SH-SY5Y (cell line): ENCODE results near the gene TMEM221.

ENCODE experiments used
- GATA2 ChIP-seq: IDR thresholded peaks from 2 replicates; pipeline ENCODE4 v1.6.1; 2011; ENCODE audit warnings: mild to moderate bottlenecking, low read depth, low read length
- GATA3 ChIP-seq: IDR thresholded peaks from 2 replicates; pipeline ENCODE4 v1.6.1; 2011; ENCODE audit warnings: low read depth, mild to moderate bottlenecking, low read length, moderate library complexity

The TMEM221 gene

GRCh38 chr19:17483605-17484002, 35.1 kb upstream of the TMEM221 start:
- TF ChIP-seq GATA3 (no peak), GATA2 (no peak)

DNA sequence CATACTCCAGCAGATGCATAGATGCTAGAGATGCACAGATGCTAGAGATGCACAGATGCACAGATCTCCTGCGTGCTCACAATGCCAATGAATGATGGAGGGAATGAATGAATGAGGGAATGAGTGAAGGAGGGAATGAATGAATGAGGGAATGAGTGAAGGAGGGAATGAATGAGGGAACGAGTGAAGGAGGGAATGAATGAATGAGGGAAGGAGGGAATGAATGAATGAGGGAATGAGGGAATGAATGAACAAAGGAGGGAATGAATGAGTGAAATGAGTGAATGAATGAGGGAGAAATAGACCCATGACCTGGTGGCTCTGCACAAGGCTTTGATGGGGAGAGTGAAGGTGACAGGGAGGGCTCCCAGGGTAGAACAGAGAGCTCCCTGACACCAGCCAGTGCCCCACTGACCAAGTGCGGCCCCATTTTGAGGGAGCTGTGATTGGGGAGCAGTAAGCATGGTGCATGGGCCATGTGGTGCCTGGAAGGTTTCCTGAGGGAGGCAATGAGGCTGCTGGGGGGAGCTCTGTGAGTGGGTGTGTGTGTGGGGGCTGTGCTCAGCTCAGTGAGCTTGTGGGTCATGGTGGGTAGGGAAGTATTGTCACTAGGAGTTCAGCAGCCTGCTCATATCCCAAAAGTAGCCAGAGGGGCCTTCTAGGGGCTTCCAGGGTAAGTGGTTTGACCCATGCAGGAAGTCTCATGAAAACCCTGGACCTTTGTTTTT, 34.6 kb upstream of the TMEM221 start:
- TF ChIP-seq GATA2 (no peak), GATA3 (no peak)

GRCh38 chr19:17481986-17482385, 33.5 kb upstream of the TMEM221 start:
- TF ChIP-seq GATA3 = no peak

DNA sequence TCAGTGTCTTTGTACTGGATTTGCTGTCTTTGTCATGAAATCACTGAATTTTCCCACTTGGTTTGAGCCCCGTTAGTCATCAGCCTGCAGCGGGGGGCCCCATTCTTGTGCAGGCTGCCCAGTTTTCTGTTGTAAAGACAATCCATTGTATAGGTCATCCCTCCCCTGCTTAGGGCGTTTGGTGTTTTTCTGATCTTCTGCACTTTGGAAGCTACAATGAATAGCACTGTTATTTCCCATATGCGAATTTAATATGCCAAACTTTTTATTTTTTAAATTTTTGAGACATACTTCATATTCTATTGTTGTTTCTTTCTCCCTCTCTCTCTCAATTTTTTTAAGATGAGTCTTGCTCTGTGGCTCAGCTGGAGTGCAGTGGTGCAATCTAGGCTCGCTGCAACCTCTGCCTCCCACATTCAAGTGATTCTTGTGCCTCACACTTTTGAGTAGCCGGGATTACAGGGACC, 30.9 kb upstream of the TMEM221 start:
- TF ChIP-seq GATA3 (no peak), GATA2 (no peak)

DNA sequence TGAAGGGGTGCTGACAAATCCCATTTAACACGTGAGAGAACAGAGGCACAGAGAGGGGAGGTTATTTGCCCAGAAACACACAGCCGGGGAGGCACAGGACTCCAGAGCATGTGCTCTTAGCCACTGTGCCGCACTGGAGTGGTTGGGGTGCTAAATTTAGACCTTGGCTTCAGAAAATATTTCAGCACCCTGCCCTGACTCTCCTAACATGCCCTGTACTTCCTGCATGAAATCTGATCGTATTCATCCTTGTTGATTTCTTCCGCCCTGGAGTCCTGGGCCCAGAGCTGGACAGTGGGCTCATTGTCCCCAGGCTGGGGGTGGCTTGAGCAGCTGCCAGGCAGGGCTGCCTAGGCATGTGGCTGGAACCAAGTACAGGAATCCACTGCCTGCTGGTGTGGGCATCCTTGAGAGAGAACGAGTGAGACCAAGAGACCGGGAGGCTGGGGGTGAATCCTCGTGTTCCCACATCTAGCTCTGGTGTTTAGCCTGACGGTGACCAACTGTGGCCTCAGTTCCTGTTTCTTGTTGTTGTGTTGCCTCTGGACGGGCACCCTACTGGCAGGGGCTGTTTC, 27.2 kb upstream of the TMEM221 start:
- TF ChIP-seq GATA3 = no peak

DNA sequence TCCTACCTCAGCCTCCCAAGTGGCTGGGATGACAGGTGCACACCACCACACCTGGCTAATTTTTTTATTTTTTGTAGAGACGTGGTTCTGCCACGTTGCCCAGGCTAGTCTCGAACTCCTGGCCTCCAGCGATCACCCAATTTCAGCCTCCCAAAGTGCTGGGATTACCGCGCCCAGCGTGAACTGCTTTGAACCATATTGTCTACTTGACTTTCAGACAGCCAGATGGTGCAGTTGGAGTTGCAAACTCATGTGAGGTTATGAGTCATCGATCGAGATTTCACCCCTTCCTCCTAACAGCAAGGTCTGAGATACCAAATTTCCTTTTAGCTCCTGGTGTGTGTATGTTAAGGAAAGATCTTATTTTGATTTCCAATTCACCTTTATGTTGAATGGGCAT, 24.6 kb upstream of the TMEM221 start:
- TF ChIP-seq GATA3 (no peak), GATA2 (no peak)

DNA sequence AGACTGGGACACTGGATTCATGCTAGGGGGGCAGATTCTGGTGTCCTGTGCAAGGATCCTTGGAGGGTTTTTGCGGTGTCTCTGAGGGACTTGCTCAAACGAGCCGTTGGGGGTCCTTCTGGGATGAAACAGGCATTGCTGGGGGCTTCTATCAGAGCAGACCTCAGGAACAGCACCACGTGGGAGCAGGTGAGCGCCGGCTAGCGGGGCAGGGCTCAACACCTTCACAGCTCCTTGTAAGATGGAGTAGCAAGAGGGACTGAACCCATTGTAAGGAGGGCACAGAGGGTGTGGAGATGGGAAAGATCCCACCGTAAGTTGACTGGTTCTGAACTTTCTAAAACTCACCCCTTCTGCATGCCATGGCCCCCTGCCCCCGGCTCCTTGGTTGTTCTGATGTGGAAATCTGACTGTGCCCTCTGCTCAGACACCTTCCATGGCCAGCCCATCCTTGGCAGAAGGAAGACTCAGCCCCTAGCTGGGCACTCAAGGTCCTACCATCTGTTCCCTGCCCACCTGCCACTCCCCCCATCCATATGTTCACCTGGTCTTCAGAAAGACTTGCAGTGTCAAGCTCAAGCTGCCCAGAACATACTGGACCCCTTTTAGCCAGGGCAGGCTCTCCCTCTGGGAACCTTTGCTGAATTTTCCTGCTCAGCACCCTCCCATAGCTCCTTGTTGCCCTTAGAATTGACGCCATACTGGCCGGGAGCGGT, 23.1 kb upstream of the TMEM221 start:
- TF ChIP-seq GATA3 (no peak), GATA2 (no peak)

- TF ChIP-seq GATA2 = no peak
- no peak for TF ChIP-seq GATA3
Observed at GRCh38 chr19:17470068-17470841, 21.8 kb upstream of the TMEM221 start, which contains the start of gene SLC27A1. Gene SLC27A1, plus strand, starts transcription at chr19:17470524. Its CDS starts 17 bp downstream, at chr19:17470541.

DNA sequence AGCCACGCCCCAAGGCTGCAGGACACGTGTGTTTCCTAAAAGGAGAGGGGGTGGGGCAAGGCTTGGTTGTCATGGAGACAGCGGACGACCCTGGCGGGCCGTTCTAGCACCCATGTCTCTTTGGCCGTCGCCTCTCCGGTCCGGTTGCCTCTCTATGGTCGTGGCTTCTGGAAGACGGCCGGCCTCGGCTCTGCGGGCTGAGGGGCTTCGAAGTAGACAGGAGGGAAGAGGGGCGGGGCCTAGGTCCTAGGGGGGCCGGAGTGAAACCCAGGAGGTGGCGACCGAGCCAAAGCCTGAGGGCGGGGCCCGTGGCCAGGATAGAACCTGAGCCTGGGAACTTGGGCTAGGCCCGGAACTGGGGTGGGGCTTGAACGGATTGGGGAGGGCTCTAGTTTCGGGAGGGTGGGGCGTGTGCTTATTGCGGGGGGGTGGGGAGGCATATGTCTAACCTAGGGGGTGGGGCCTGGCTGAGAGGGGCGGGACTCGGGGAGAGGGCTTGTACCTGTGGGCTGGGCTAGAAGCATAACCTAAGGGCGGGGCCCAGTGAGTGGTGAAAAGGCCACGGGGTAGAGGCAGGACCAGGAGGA, 21.1 kb upstream of the TMEM221 start:
- no peak for TF ChIP-seq GATA2
- TF ChIP-seq GATA3 = no peak

GRCh38 chr19:17469092-17469480, 20.6 kb upstream of the TMEM221 start:
- no peak for TF ChIP-seq GATA3
- TF ChIP-seq GATA2 = no peak

DNA sequence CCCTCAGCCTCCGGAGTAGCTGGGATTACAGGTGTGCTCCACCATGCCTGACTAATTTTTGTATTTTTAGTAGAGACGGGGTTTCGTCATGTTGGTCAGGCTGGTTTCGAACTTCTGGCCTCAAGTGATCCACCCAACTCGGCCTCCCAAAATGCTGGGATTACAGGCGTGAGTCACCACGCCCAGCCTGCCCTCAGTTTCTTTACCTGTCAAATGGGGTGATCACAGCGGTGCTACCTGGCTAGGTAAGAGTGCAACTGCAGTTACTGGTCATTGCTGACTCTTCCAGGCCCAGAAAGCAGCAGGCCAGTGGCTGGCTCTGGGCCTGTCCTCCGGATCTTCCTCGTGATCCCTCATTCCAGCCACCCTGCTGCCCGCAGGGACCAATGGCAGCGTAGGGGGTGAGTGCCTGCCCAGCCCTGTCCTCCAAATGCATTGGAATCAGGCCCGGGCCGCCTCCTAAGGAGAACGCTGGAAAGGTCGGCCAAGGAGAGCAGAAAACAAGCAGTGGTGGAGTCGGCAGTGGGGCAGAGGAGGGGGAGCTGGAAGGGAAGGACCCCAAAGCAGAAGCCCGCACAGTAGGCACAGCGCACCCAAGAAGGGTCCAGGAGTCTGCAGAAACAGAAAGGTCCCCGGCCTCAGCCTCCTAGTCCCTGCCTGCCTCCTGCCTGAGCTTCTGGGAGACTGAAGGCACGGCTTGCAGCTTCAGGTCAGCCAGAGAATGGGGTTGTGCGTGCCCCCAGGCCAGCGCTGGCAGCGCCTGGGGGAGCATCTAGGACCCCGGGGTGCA, 20.0 kb upstream of the TMEM221 start:
- no peak for TF ChIP-seq GATA2
- TF ChIP-seq GATA3 = no peak

GRCh38 chr19:17467471-17468301, 19.2 kb upstream of the TMEM221 start:
- TF ChIP-seq GATA2 = no peak
- TF ChIP-seq GATA3 = no peak
